NCI-H2171 treated with DMSO at 0.1 percent for 48 hours (cell line): ENCODE measurements around the gene LRRC4.

ENCODE experiments used
- DNase-seq: peaks from one replicate; lab custom pipeline; 2025; lab: John Stamatoyannopoulos, UW

The LRRC4 gene

GRCh38 chr7:127979113-127979727 lies 52.0 kb downstream of the LRRC4 start:
- no peak for DNase-seq

- no peak for DNase-seq
Measured at GRCh38 chr7:127978421-127978820, 52.8 kb downstream of the LRRC4 start.
